ENCODE data around the gene KCNJ6. TPM values are rescaled to one million over a fixed set of nuclear protein-coding genes. Genes with fewer than 3 reads are reported as not detected.

Gene KCNJ6
- total and polyA plus RNA-seq, 2 experiments from 2014 or later, result 0.07 to 0.46 TPM

DNA sequence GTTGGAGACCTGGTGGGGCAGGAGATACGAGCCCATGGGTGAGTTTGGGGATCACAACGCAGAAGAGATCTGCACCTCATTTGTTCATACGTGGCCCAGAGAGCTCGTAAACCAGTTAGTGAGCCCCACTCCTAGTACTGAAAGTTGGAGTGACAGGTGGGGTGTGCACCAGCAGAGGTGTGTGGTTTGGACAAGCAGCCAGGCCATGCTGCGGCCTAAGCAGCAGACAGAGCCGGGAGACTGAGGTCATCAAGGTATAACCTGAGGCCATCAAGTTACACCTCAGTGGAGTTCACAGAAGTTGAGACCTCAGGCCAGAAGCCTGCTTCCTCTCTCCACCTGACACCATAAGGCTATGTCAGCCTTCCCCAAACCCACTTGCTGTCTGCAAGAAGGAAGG lies 27.6 kb downstream of the KCNJ6 start:
- no peaks in the 10 kb centered on the region for H3K79me2 ChIP-seq
- no peaks in the 10 kb centered on the region for H3K9me3 ChIP-seq (ENCODE audit: low read depth)
- no peak overlapping the region for H3K4me3 ChIP-seq
- no peak overlapping the region for H3K4me2 ChIP-seq
- no peak for DNase-seq (ENCODE audit: low spot score)
- WGBS (ENCODE audit: low lambda C conversion rate, missing lambda C conversion rate), result 90% methylated on average over 6 of the region's 6 CpGs
- no peak overlapping the region for H2AFZ ChIP-seq
- TF ChIP-seq EZH2 (IDR thresholded peaks at IDR 0.05; ENCODE audit: borderline replicate concordance), result no peak
- TF ChIP-seq EZH2phosphoT487 (IDR thresholded peaks at IDR 0.05; ENCODE audit: low read depth, severe bottlenecking, unreplicated experiment), result no peak
- TF ChIP-seq, protein P1, sequence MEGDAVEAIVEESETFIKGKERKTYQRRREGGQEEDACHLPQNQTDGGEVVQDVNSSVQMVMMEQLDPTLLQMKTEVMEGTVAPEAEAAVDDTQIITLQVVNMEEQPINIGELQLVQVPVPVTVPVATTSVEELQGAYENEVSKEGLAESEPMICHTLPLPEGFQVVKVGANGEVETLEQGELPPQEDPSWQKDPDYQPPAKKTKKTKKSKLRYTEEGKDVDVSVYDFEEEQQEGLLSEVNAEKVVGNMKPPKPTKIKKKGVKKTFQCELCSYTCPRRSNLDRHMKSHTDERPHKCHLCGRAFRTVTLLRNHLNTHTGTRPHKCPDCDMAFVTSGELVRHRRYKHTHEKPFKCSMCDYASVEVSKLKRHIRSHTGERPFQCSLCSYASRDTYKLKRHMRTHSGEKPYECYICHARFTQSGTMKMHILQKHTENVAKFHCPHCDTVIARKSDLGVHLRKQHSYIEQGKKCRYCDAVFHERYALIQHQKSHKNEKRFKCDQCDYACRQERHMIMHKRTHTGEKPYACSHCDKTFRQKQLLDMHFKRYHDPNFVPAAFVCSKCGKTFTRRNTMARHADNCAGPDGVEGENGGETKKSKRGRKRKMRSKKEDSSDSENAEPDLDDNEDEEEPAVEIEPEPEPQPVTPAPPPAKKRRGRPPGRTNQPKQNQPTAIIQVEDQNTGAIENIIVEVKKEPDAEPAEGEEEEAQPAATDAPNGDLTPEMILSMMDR (IDR thresholded peaks at IDR 0.05; ENCODE audit: poor library complexity), result no peak
- H3K9me2 ChIP-seq (replicated peaks; ENCODE audit: insufficient read depth), result no peaks in the 10 kb centered on the region
- no peaks in the 10 kb centered on the region for H4K20me1 ChIP-seq (ENCODE audit: insufficient read depth, poor library complexity, severe bottlenecking)
- no peaks in the 10 kb centered on the region for H3K36me3 ChIP-seq (replicated peaks; ENCODE audit: insufficient read depth, low read depth)
- no peaks in the 10 kb centered on the region for H3K27me3 ChIP-seq
- no peaks in the 10 kb centered on the region for H3K4me1 ChIP-seq (ENCODE audit: insufficient read depth)
- no peak overlapping the region for H3K27ac ChIP-seq

DNA sequence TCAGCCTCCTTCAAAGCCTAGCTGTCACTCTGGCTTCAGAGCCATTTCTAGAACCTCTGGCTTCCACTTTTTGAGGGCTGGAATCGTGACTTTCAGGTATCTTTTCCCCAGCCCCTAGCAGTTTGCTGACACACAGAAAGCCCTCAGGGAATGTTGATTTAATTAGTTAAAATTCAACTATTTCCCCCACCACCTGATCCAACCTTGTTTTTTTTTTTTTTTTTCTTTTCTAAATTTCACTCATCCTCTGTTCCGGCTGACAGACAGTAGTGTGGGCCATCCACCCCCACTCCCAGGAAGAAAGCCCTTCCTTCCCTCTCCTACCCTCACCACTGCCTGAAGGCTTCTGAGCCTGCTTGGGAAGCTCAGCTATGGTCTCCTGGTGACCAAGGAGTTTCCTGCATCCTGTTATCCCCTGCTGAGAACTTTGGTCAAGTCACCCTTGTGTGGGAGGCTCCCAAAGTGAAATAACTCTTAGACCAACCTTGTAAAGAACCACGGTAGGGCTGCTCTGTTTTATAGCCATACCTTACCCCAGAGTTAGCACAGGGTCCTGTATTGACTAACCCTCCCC lies 29.4 kb downstream of the KCNJ6 start:
- Histone ChIP-seq H3K36me3 (replicated peaks; ENCODE audit: insufficient read depth, low read depth) (no peaks in the 10 kb centered on the region), H2AFZ (no peak overlapping the region), H3K4me3 (no peak overlapping the region), H3K79me2 (no peaks in the 10 kb centered on the region), H3K4me1 (ENCODE audit: insufficient read depth) (no peaks in the 10 kb centered on the region), H3K9me2 (replicated peaks; ENCODE audit: insufficient read depth) (no peaks in the 10 kb centered on the region), H3K27me3 (no peaks in the 10 kb centered on the region), H4K20me1 (ENCODE audit: insufficient read depth, poor library complexity, severe bottlenecking) (no peaks in the 10 kb centered on the region), H3K27ac (no peak overlapping the region), H3K4me2 (no peak overlapping the region), H3K9me3 (ENCODE audit: low read depth) (no peaks in the 10 kb centered on the region)
- no peak for DNase-seq (ENCODE audit: low spot score)
- TF ChIP-seq EZH2 (IDR thresholded peaks at IDR 0.05; ENCODE audit: borderline replicate concordance), result no peak
- TF ChIP-seq, protein P1 (IDR thresholded peaks at IDR 0.05; ENCODE audit: poor library complexity), result no peak
- TF ChIP-seq EZH2phosphoT487 (IDR thresholded peaks at IDR 0.05; ENCODE audit: low read depth, severe bottlenecking, unreplicated experiment), result no peak
- 41% methylated on average over 3 of the region's 3 CpGs for WGBS (ENCODE audit: low lambda C conversion rate, missing lambda C conversion rate)

DNA sequence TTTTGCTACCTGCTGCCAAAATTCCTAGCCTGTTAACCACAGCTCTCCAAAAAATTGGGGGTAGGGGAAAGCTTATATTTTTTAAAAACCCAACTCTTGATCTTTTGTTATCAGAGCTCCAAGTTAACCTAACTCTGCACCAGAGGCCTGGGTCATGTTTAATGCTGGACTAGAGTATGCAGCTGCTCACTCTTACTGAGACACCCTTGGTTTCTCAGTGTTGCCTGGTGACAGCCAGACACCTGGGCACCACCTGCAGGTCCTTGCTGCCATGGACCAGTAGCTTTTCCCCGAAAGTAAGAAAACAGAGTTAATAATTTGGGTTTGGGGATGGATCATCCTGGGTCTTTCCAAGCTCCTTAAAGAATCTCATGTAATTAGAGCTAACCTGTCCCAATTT lies 30.1 kb downstream of the KCNJ6 start:
- no peaks in the 10 kb centered on the region for H3K9me3 ChIP-seq (ENCODE audit: low read depth)
- H3K79me2 ChIP-seq, result no peaks in the 10 kb centered on the region
- TF ChIP-seq, protein P1 (IDR thresholded peaks at IDR 0.05; ENCODE audit: poor library complexity), result no peak
- TF ChIP-seq EZH2phosphoT487 (IDR thresholded peaks at IDR 0.05; ENCODE audit: low read depth, severe bottlenecking, unreplicated experiment) (no peak), EZH2 (IDR thresholded peaks at IDR 0.05; ENCODE audit: borderline replicate concordance) (no peak)
- H3K27me3 ChIP-seq, result no peaks in the 10 kb centered on the region
- DNase-seq (ENCODE audit: low spot score), result no peak
- WGBS (ENCODE audit: low lambda C conversion rate, missing lambda C conversion rate), result 73% methylated on average over 1 of the region's 1 CpG
- no peaks in the 10 kb centered on the region for H3K36me3 ChIP-seq (replicated peaks; ENCODE audit: insufficient read depth, low read depth)
- no peak overlapping the region for H2AFZ ChIP-seq
- no peaks in the 10 kb centered on the region for H3K4me1 ChIP-seq (ENCODE audit: insufficient read depth)
- H3K9me2 ChIP-seq (replicated peaks; ENCODE audit: insufficient read depth), result no peaks in the 10 kb centered on the region
- H3K27ac ChIP-seq, result no peak overlapping the region
- H3K4me3 ChIP-seq, result no peak overlapping the region
- no peaks in the 10 kb centered on the region for H4K20me1 ChIP-seq (ENCODE audit: insufficient read depth, poor library complexity, severe bottlenecking)
- H3K4me2 ChIP-seq, result no peak overlapping the region

Data from hepatocyte (in vitro differentiated cells).